Measurements from ENCODE around the gene CMC2. TPM values are rescaled to one million over a fixed set of nuclear protein-coding genes. Genes with fewer than 3 reads are reported as not detected.

Gene CMC2
- total RNA-seq, 1 donor from 2014 or later = 96.3 TPM

DNA sequence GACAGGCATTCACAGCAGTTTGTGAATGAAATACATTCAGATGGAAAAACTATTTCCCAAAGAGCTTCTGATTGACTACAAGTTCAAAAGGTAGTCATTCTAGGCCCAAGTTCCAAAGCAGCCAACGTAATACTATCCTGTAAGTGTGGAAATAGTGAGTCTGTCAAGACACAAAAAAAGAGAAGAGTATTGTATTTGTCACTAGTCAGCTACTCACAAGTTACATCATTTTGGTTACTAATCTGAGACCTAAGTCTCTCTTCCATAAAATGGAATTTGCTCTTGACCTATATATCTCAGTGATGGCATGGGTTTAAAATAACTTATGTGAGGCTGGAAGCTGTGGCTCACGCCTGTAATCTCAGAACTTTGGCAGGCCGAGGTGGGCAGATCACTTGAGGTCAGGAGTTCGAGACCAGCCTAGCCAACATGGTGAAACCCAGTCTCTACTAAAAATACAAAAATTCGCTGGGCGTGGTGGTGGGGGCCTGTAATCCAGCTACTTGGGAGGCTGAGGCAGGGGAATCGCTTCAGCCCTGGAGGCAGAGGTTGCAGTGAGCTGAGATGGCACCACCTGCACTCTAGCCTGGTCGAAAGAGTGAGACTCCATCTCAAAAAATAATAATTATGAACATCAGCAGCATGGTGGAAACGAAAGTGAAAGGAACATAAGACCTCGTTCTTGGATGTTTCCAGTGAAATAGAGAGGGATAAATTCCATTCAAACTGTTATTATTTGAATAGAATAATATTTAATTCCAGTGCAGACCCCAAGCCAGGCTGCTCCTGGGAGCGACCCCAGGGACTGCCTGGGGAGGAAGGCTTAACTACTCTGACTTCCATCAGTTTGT is 2.9 kb downstream of the CMC2 start:
- peak overlapping the region; percentile 33 for H3K4me3 ChIP-seq (ENCODE audit: low read depth, low read length)
- TF ChIP-seq, protein P1, sequence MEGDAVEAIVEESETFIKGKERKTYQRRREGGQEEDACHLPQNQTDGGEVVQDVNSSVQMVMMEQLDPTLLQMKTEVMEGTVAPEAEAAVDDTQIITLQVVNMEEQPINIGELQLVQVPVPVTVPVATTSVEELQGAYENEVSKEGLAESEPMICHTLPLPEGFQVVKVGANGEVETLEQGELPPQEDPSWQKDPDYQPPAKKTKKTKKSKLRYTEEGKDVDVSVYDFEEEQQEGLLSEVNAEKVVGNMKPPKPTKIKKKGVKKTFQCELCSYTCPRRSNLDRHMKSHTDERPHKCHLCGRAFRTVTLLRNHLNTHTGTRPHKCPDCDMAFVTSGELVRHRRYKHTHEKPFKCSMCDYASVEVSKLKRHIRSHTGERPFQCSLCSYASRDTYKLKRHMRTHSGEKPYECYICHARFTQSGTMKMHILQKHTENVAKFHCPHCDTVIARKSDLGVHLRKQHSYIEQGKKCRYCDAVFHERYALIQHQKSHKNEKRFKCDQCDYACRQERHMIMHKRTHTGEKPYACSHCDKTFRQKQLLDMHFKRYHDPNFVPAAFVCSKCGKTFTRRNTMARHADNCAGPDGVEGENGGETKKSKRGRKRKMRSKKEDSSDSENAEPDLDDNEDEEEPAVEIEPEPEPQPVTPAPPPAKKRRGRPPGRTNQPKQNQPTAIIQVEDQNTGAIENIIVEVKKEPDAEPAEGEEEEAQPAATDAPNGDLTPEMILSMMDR (conservative IDR thresholded peaks at IDR 0.05; ENCODE audit: low read depth, low read length) = no peak
- DNase-seq (ENCODE audit: low read depth) = no peak

DNA sequence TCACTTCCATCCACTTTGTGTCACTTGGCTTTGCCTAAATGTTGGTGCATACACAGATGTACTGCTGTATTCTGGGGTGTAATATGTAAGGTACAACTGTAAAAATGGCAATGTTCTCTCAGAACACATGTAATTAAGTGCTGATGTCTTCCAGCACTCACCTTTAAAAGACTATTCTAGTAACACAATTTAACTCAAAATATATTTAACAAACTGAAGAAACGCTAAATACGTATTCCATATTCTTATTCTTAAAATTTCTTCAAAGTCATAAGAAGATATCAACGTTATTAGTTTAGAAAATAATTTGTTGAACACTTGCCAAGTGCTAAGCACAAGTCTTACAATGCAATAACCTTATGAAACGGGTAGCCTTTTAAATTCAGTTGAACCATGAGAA is 3.6 kb downstream of the CMC2 start:
- no peak overlapping the region for H3K4me3 ChIP-seq (ENCODE audit: low read depth, low read length)
- TF ChIP-seq, protein P1 (conservative IDR thresholded peaks at IDR 0.05; ENCODE audit: low read depth, low read length) = no peak
- DNase-seq (ENCODE audit: low read depth) = no peak

DNA sequence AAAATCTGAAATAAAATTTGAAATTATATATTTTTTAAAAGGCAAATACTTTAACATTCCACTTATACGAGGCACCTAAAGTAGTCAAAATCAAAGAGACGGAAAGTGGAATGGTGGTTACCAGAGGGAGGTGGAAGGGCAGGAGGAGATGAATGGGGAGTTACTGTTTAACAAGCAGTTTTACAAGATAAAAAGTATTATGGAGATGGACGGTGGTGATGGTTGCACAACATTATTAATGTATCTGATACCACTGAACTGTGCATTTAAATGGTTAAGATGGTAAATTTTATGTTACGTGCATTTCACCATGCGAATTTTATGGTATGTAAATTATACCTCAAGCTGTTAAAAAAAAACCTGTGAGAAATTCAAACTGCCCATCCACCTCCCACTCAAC is 5.4 kb downstream of the CMC2 start:
- no peak for DNase-seq (ENCODE audit: low read depth)
- TF ChIP-seq, protein P1 (conservative IDR thresholded peaks at IDR 0.05; ENCODE audit: low read depth, low read length) = no peak
- H3K4me3 ChIP-seq (ENCODE audit: low read depth, low read length) = no peak overlapping the region

DNA sequence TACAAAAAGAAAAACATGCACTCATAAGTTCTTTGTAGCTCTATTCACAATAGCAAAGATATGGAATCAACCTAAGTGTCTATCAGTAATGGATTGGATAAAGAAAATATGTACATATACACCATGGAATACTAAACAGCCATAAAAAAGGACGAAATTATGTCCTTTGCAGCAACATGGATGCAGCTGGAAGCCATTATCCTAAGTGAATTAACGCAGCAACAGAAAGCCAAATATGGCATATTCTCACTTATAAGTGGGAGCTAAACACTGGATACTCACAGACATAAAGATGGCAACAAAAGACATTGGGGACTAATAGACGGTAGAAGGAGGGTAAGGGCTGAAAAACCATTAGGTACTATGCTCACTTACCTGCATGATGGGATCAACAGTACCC is 5.8 kb downstream of the CMC2 start:
- no peak for DNase-seq (ENCODE audit: low read depth)
- H3K4me3 ChIP-seq (ENCODE audit: low read depth, low read length) = no peak overlapping the region
- TF ChIP-seq, protein P1 (conservative IDR thresholded peaks at IDR 0.05; ENCODE audit: low read depth, low read length) = no peak

DNA sequence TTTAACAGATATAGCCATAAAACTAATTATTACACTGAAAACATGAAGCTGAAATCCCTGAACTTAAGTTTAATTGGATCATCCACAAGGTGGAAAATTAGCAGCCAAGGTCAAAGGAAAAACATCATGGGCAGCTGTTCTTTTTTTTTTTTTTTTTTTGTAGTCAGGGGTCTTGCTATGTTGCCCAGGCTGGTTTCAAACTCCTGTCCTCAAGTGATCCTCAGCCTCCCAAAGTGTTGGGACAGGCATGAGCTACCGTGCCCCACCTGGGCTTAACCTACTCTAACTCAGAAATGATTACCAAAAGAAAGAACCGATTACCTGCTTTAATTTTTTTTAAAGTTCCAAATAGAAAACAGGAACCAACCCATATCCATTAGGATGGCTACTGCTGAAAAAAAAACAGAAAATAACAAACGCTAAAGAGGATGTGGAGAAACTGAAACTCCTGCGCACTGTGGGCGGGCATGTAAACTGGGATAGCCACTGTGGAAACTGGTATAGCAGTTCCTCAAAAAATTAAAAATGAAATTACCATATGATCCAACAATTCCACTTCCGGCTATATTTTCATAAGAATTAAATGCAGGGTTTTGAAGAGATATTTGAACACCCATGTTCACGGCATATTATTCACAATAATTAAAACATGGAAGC is 8.6 kb downstream of the CMC2 start:
- TF ChIP-seq, protein P1 (conservative IDR thresholded peaks at IDR 0.05; ENCODE audit: low read depth, low read length) = no peak
- DNase-seq (ENCODE audit: low read depth) = no peak
- H3K4me3 ChIP-seq (ENCODE audit: low read depth, low read length) = peak overlapping the region; percentile 3

DNA sequence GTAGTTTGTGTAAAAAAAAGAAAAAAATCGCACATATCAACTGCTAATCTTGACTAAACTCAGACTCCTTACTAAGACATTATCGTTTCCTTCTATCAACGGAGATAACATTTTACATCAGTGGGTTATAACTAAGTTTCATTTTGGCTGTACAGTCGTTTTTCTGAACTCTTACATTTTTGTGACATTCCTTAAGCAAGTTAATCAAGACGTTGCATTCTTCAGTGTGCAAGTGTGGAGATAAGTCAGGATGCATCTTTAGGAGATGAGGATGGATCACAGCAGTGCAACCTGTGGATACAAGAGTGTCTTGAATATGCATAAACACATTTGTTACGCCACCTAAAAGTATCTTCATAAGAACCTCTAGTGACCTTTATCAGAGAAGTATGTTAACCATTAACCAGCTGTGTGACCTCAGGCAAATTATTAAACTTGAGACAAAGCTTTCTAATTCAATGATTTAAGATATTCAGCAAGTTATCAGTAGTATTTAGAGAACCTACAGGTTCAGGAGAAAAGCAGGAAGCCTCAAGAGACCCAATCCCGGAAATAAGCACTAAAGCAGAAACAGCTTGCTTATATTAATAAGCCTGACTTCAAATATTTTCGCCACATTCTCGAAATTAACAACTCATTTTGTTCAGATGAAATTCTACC is 9.4 kb downstream of the CMC2 start:
- no peak overlapping the region for H3K4me3 ChIP-seq (ENCODE audit: low read depth, low read length)
- peak; percentile 45 for DNase-seq (ENCODE audit: low read depth)
- TF ChIP-seq, protein P1 (conservative IDR thresholded peaks at IDR 0.05; ENCODE audit: low read depth, low read length) = no peak
